ENCODE measurements around the gene HPDL.
"Not testable (repeated sequence)": the region's sequence is repeated elsewhere in the genome, so short reads cannot be mapped to it uniquely, and the experiment has no call there.

Gene HPDL

DNA sequence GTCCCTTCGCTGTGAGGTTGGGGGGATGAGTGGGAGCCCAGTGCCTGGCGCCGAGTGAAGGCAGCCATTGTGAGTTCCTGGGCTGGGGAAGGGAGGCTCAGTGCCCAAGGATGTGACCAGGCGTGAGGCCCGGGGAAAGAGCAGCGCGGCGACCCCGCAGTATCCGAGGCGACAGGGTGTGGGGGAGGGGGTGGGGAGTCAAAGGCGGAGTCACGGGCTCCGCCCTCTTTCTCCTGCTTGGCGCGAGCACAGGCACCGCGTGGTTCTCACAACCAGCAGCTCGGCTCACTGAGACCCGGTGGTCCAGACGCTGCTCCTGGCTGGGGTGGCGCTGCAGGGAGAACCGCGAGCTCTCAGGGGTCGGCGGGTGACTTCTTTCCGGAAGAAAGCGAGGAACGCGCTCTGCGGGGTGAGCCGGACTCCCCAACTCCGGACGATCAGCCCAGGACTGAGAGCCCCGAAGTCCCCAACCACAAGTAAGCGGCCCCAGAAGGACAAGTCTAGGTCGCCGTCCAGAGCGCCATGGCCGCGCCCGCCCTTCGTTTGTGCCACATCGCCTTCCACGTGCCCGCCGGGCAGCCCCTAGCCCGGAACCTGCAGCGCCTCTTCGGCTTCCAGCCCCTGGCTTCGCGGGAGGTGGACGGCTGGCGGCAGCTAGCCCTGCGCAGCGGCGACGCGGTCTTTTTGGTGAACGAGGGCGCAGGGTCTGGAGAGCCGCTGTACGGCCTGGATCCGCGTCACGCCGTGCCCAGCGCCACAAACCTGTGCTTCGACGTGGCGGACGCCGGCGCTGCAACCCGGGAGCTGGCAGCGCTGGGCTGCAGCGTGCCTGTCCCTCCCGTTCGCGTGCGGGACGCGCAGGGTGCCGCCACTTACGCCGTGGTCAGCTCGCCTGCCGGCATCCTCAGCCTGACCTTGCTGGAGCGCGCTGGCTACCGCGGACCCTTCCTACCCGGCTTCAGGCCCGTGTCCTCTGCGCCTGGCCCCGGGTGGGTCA lies at the start of gene HPDL:
Gene HPDL (plus strand): TSS at position 269 of the 997 bp plus-strand sequence. CDS start 254 bp downstream, at position 523.
- ATAC-seq = peak; percentile 86 to 90

DNA sequence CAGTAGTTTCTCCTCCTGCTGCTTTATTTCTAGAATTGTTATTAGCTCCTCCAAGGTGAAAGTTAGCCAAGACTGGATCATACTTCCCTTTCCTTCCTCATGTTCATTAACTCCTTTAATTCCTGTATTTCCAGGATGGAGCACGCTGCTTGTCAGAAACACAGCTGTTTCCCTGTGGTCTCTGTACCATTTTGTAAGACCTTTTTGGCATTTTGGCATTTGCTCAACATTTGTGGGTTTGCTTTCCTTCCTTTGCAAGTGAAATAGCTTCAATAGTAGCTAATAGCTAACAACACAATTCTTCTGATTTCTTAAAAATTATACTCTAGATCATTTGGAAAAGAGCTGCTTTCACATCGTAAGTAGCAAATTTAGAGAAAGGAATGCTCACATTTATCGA lies 44.3 kb upstream of the HPDL start:
- ATAC-seq = no peak

DNA sequence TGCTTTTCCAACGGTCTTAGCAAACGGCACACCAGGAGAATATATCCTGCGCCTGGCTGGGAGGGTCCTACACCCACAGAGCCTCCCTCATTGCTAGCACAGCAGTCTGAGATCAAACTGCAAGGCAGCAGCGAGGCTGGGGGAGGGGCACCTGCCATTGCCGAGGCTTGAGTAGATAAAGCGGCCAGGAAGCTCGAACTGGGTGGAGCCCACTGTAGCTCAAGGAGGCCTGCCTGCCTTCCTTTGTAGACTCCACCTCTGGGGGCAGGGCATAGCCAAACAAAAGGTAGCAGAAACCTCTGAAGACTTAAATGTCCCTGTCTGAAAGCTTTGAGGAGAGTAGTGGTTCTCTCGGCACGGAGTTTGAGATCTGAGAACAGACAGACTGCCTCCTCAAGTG lies 41.8 kb upstream of the HPDL start:
- ATAC-seq = not testable (repeated sequence)

DNA sequence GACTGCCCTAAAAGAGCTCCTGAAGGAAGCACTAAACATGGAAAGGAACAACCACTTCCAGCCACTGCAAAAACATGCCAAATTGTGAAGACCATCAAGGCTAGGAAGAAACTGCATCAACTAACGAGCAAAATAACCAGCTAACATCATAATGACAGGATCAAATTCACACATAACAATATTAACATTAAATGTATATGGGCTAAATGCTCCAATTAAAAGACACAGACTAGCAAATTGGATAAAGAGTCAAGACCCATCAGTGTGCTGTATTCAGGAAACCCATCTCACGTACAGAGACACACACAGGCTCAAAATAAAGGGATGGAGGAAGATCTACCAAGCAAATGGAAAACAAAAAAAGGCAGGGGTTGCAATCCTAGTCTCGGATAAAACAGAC lies 40.2 kb upstream of the HPDL start:
- not testable (repeated sequence) for ATAC-seq

DNA sequence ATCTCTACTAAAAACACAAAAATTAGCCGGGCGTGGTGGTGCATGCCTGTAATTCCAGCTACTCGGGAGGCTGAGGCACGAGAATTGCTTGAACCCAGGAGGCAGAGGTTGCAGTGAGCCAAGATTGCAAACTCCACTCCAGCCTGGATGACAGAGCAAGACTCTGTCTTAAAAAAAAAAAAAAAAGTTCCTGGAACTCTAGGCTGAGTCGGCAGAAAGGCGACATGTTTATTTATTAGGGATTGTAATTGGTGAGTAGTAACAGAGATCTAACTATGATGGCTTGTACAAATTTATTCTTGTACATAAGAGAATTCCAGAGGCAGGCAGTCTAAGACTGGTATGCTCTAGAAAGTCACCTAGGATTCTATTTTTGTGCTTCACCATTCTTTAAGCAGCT lies 35.7 kb upstream of the HPDL start:
- ATAC-seq = not testable (repeated sequence)

DNA sequence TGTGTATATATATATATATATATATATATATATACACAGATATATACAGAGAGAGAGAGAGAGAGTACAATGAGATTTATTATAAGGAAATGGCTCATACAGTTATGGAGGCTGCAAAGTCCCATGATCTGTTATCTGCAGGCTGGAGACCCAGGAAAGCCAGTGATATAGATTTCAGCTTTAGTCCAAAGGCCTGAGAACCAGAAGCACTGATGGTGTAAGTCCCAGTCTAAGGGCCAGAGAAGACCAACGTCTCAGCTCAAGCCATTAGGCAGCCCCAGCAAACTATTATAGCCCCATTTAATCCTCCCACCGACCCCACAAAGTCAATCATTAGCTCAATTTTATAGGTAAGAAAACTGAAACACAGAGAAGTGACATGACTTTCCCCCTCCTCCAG lies 35.0 kb upstream of the HPDL start:
- ATAC-seq = no peak

DNA sequence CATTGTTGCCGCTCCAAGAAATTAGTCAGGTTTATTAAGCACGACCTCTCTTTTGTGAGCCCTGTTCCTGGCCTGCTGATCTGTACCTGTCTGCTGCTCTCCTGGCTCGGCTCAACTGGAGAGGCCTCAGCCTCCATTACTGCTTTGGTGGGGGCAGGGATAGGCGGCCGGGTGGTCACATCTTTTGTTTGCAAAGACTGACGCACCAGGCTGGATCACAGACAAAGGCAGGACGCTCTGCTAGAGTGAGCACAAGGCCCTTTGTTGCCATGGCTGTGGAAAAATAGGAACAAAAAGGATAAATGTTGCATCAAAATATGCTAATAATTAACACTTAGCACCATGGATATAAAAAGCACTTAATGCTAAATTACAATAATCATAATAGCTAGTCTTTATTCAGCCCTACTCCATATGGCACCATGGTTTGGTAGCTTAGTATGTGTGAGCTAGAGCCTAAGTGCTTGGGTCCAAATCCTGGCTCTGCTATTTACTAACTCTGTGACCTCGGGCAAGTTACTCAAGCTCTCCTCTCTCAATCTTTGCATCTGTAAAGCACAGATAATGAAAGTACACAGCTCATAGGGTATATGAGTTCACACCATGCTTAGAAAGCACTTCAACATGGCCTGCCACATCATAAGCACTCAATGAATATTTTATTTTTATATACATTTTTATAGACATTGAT lies 28.9 kb upstream of the HPDL start:
- no peak for ATAC-seq

DNA sequence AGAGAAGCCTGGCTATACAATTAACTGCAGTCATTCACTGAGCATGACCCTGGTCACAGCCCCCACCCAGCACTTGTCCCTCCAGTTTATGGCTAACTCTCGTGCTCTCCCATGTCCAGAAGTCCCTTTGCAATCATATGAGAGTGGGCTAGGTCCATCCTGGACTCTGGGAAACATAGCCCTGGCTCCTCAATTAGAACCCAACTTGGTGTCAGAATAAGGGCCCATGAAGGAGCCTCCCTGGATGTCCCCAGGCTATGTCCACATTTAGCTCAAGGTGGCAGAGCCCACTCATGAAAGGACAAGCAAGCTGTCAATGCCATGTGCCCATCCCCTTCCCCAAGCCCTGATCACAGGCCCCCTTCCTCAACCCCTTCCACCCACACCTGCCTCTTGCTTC lies 27.4 kb upstream of the HPDL start:
- no peak for ATAC-seq

DNA sequence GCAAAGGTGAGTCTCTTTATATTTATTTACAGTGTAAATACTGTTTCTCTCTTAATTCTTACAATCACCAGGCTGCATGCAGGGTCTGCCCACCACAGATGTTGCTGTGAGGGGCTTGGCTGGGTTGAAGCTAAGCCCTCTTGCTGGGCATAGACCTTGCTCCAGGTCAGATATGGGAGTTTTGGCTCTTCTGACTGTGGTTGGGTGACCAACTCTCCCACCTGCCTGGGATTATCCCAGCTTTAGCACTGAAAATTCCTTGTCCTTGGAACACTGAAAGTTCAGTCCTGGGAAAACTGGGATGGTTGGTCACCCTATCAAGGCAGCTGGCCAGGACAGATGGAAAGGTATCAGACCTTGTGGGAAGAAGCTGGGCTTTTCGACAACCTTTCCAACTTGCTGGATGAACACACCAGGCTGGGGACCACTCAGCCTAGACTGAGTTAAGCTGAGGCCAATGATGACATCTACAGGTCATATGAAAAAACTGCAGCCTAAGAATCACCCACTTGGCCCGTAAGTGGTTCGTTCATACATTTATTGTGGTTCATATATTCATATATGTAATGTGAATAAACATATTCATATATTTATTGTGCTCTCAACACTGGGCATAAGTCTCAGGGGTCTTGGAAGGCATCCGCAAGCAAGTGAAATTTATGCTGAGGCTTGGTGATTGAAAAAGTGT lies 26.6 kb upstream of the HPDL start:
- peak in 1 of 2 donors; percentile 9 for ATAC-seq

DNA sequence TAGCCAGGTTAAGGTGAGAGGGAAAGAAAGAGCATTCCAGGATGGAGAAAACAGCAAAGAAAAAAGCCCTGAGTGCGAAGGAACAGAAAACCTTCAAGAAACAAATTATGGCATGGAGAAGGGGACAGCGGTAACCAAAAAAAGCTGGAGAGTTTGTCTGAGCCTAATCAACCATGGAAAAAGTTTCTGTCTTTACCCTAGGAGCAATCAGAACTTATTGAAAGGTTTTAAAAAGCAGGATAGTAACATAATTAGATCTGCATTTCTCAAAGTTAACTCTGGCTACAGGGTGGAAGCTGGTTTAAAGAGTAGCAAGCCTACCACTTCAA lies 26.1 kb upstream of the HPDL start:
- ATAC-seq = no peak

DNA sequence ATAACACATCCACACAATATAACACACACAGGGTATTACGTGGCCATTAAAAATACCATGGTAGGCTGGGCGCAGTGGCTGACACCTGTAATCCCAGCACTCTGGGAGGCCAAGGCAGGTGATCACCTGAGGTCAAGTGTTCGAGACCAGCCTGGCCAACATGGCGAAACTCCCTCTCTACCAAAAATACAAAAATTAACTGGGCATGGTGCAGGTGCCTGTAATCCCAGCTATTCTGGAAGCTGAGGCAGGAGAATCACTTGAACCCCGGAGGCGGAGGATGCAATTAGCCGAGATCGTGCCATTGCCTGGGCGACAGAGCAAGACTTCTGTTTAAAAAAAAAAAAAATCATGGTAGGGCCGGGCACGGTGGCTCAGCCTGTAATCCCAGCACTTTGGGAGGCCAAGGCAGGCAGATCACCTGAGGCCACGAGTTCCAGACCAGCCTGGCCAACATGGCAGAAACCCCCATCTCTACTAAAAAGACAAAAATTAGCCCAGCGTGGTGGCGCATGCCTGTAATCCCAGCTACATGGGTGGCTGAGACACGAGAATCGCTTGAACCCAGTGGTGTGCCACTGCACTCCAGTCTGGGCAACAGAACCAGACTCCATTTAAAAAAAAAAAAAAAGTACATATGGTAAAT lies 24.1 kb upstream of the HPDL start:
- no peak for ATAC-seq

DNA sequence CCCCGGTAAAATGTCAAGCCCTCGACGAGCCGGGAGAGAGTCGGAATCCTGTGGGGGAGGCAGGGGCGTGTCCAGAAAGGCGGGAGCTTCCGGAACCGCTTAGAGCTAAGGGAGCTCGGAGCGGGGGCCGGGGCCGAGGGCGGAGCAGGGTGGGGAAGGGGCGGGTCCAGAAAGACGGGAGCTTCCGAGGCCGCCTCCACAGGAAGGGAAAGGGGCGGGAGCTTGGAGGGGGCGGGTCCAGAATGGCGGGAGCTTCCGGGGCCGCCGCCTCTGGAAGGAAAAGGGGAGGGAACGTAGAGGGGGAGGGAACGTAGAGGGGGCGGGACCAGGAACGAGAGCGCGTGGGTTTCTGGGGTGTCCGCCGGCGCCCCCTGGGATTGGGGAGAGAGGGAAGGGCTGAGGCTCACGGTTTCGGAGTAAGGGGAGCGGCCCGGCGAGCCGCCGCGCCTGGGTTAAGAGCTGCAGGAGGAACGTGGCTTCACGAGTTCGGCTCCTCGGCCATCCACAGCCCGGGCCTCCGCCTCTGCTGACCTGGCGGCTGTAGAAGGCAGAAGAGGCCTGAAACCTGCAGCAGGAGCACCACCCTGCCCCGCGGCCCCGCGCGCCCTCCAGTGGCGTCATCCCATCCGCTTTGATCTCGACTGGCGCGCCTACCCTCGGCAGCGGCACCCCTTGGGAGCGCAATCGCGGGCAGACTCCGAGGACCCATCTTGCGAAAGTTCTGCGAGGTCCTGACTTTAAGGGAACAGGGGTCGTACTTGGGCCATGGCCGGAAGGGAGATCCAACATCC lies 23.0 kb upstream of the HPDL start:
- peak; percentile 82 for ATAC-seq

DNA sequence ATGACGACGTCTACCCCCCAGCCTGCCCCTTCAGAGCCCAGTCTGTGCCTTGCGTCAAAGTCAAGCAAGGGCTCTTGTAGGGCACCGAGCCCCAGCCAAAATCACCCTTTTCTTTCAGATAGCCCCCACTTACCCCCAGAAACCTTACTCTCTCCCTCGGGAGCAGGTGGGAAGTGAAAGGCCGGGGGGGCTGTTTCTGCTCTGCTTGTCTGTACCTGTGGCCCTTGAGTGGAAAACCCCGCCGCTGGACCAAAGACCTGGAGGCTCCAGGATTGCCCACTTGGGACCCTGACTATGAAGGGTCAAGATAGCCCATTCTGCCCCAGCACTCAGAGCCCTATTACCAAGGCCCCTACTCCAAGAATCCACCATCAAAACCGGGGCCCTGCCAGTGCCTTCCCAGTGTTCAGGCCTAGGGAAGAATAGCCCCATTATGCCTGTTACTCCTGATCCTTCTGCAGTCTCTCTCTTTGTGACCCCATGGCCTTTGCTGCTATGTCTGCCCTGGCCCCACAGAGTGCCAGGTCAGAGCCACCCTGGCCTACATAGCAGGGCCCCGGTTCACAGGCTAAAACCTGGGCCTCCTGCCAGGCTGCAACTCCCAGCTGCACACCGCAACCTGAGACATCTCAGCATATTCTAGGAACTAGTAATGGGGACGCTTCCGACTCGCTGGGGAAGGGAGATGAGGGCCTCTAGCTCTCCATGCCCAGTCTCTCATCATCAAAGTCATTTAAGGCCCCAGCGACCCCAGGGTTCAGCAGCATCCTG lies 22.2 kb upstream of the HPDL start:
- no peak for ATAC-seq

DNA sequence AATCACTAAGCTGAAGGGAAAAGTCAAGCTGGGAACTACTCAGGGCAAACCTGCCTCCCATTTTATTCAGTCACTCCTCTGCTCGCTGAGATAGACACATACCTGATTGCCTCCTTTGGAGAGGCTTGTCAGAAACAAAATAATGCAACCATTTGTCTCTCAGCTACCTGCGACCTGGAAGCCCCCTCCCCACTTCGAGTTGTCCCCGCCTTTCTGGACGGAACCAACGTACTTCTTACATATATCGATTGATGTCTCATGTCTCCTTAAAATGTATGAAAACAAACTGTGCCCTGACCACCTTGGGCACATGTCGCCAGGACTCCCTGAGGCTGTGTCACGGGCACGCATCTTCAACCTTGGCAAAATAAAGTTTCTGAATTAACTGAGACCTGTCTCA lies 21.5 kb upstream of the HPDL start:
- no peak for ATAC-seq

DNA sequence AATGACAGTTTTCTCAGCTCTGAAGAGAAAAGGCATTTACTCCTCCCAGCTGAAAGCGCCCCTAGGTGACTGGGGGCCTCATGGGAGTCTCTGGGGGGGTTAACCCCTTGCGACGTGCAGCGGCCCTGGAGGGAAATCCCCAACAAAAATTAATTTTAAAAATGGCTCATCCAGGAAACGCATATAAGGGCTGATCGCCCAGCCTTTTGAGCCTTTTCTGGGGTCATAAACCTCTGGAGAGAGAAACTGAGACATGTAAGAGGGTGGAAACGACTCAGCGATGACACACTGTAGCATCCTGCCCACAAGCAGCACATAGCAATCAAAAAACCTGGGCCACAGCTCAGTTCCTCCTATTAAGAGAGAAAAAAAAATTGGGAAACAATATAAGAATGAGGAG lies 20.4 kb upstream of the HPDL start:
- ATAC-seq = peak; percentile 46 to 55

DNA sequence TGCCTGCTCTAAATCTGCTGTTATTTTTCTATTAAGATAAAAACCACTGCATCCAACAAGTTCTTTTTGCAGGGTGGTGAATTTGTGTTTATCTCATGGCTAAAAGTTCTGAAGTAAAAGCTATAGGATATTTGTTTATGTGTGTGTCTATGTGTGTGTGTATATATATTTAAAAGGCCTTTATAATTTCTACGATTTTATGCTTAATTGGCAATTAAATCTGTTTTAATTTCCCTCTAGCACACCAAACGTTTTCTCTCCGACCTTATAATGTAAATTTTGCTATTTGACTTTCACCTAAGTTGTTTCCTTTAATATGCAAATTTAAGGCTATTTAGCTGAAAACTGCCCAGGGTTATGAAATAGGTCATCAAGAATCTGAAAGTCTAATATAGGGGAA lies 19.8 kb upstream of the HPDL start:
- ATAC-seq = no peak

DNA sequence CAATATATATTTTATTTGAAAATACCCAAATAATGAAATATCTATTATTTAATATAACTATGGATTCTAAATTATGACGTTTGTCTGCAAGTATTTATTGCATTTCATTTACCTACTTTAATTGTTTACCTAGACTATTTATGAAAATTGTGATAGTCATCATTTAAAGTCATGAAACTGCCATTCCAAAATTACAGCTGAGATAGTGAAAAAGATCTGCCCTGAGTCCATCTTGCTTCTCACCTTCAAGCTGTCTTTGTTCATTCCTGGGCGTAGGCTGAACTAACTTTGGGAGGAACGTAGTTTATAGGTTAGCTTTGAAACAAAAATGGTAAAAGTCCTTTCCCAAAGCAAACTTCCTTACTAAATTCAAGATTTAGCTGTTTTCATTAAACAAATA lies 12.4 kb upstream of the HPDL start:
- ATAC-seq = no peak

DNA sequence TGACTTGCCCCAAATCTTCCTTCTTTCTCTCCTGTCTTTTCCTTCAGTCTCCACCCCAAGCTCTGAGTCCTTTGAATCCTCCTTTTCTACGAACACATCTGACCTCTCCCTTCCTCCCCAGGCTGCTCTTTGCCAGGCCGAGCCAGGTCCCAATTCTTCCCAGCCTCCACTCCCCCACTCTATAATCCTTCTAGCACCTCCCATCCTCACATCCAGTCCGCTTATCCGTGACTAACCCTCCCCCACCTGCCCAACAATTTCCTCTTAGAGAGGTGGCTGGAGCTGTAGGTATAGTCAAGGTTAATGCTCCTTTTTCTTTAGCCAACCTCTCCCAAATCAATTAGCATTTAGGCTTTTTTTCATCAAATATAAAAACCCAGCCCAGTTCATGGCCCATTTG lies 9.5 kb upstream of the HPDL start:
- no peak for ATAC-seq

DNA sequence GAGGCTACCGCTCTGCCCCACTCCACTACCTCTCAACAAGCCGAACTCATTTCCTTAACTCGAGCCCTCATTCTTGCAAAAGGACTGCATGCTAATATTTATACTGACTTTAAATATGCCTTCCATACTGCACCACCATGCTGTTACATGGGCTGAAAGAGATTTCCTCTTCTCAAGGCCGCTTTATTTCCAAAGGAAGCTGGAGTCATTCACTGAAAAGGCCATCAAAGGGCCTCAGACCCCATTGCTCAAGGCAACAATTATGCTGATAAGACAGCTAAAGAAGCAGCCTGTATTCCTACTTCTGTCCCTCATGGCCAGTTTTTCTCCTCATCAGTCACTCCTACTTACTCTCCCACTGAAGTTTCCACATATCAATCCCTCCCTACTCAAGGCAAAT lies 6.9 kb upstream of the HPDL start:
- ATAC-seq = no peak

DNA sequence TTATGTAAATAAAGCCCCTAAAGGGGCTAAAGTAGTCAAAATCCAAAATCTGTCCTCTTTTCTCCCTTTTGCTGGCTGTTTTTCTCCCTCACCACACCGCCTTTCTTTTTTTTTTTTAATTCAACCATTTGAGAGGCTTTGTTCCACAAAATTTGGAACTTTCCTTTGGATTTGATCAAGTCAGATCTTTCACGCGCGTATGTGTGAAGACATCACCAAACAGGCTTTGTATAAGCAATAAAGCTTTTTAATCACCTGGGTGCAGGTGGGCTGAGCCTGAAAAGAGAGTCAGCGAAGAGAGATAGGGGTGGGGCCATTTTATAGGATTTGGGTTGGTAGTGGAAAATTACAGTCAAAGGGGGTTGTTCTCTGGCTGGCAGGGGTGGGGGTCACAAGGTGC lies 5.3 kb upstream of the HPDL start:
- no peak for ATAC-seq

DNA sequence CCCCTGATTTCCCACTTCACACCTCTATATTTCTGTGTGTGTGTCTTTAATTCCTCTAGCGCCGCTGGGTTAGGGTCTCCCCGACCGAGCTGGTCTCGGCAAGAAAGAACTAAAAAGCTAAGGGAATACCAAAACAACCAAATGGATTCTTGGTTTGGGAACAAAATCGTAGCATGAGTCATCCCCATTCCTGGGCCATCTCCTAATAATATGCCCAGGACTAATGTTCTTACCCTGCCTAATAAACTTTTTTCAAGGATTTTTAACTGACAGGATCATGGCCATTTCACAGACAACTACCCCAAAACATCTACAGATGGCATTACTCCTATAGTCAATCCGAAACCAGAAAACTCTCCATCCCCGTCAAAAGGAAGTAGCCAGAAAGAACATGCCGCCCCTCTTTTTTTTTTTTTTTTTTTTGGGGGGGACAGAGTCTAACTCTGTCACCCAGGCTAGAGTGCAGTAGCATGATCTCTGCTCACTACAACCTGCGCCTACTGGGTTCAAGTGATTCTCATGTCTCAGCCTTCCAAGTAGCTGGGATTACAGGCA lies 4.1 kb upstream of the HPDL start:
- no peak for ATAC-seq

All from activated CD4-positive, CD25-positive, alpha-beta regulatory T cell treated with anti-CD3 and anti-CD28 coated beads, Interleukin-2, amount 50 U/mL, for 24 hours (primary cell).